Kidney (tissue), 14 donors: ENCODE results near the gene PDE4D. TPM values are rescaled to one million over a fixed set of nuclear protein-coding genes. Genes with fewer than 3 reads are reported as not detected.

Source experiments
- DNase-seq, 5 donors: peaks; one replicate each; pipeline ENCODE4 v3.0.0-alpha.2; 2013 to 2020
- FAIRE-seq: peaks from 2 replicates; lab custom pipeline; 2012; peaks lifted over from hg19 to GRCh38; lab: Jason Lieb, UNC
- H3K27ac ChIP-seq, 2 donors: one replicate each; pipeline ENCODE4 v1.7.0; 2013; ENCODE audit warnings: low read depth in 2 of 2, low read length in 2 of 2, inconsistent platforms in 1 of 2
- H3K27me3 ChIP-seq: one replicate; pipeline ENCODE4 v1.7.1; 2013; ENCODE audit warnings: low read length, inconsistent platforms; ENCODE audit not compliant: control insufficient read depth, insufficient read depth
- H3K36me3 ChIP-seq, 3 donors: one replicate each; pipeline versions ENCODE4 v1.7.0 to v1.7.1; 2013; ENCODE audit warnings: low read length in 3 of 3, control low read depth in 1 of 3, inconsistent platforms in 1 of 3; ENCODE audit not compliant: insufficient read depth in 3 of 3, control insufficient read depth in 2 of 3
- H3K4me1 ChIP-seq, 3 donors: one replicate each; pipeline versions ENCODE4 v1.7.0 to v1.7.1; 2013; ENCODE audit warnings: low read length in 3 of 3, inconsistent platforms in 1 of 3, low read depth in 1 of 3; ENCODE audit not compliant: control insufficient read depth in 2 of 3, insufficient read depth in 2 of 3
- H3K4me3 ChIP-seq, 3 donors: one replicate each; pipeline versions ENCODE4 v1.7.0 to v1.8.1; 2013; ENCODE audit warnings: low read length in 3 of 3, control low read depth in 1 of 3, inconsistent platforms in 1 of 3
- H3K9ac ChIP-seq, 3 donors: one replicate each; pipeline versions ENCODE4 v1.7.0 to v1.7.1; 2013; ENCODE audit warnings: low read length in 3 of 3, control low read depth in 1 of 3, inconsistent platforms in 1 of 3
- H3K9me3 ChIP-seq, 3 donors: one replicate each; pipeline versions ENCODE4 v1.7.0 to v1.7.1; 2013; ENCODE audit warnings: low read length in 3 of 3, control low read depth in 1 of 3, inconsistent platforms in 1 of 3; ENCODE audit not compliant: control insufficient read depth in 2 of 3, insufficient read depth in 1 of 3
- intact Hi-C: fragments of 100-400 bp; cut with DNase I; formaldehyde crosslinking; loops from one replicate; pipeline ENCODE4 v1.11.1; 2022
- polyA plus RNA-seq: library from polyadenylated mRNA; stranded (reverse); fragments of 350-450 nt; fragmentation: Illumina TruSeq; extraction: RNeasy Lipid Tissue Mini Kit (QIAGEN cat#74804); gene quantifications from one replicate; pipeline ENCODE4 v1.2.3, GENCODE V29; 2014; ENCODE audit warnings: low read depth, low replicate concordance; ENCODE audit not compliant: insufficient read depth
- total RNA-seq: library from RNA; stranded (reverse); fragmentation: NEBNext Ultra II Directional; extraction: Animal tissue kit (Norgen Biotek cat#: 25700); gene quantifications from one replicate; pipeline ENCODE4 v1.2.1, GENCODE V29; 2021
- TF ChIP-seq, protein P1 (sequence below): IDR thresholded peaks from 3 replicates; pipeline ENCODE4 v1.5.1; 2012; ENCODE audit warnings: mild to moderate bottlenecking, moderate library complexity, borderline replicate concordance; ENCODE audit not compliant: insufficient read depth; ENCODE audit errors: extremely low read depth
- donor health status: control.
- donor health status: control.
- donor health status: control.
- donor health status: control.
- donor health status: control.
- donor health status: DM: yes; HTN: yes; CAD: no.
- donor health status: Normal renal cell carcinoma (clear cell type).

Gene PDE4D
- total and polyA plus RNA-seq, 2 donors from 2014 or later: 9.2 to 78.9 TPM

DNA sequence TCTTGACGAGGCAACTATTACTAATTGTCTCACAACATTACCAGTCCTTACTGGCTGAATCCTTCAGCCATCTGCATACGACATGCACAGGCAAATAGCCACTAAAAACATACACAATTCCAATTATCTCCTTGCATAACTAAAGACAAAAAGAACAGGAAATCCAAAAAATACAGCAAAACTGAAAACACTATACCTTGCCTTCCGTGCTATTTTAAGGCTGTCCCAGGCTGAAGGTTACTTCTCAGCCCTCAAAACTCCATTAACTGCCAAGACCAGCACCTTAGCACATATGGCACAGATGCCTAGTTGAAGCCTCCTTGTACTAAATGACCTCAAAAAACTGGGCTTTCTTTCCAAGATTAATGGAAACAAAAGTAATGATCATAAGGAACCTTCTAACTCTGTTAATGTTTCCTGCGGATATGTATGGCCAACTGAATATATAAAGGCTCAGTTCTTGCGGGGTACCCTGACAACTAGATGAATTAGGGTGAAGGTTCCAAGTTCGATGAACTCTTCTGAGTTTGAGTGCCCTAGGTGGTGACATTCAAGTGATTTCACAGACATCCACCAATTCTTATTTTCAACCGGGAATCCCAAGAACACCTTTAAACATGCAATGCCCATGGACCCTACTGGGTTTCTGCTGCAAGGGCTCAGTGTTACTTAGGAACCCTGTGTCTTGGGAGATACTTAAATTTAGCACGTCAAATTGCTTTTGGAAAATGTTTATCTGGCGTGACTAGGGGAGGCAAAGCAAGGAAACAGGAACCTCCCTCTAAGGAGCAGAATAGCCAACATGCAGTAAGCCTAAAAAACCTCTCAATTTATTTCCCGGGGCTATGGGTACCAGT lies 855.4 kb downstream of the PDE4D start:
- Histone ChIP-seq H3K4me1 (no peaks in the 10 kb centered on the region), H3K27ac (peak overlapping the region in 1 of 2 donors; percentile 2), H3K4me3 (peak overlapping the region; percentile 5 to 50 (median 25)), H3K9me3 (no peaks in the 10 kb centered on the region), H3K27me3 (no peaks in the 10 kb centered on the region), H3K36me3 (no peaks in the 10 kb centered on the region), H3K9ac (no peak overlapping the region)
- DNase-seq (no peak), FAIRE-seq (no peak)
- intact Hi-C loops: no loop called here
- TF ChIP-seq, protein P1, sequence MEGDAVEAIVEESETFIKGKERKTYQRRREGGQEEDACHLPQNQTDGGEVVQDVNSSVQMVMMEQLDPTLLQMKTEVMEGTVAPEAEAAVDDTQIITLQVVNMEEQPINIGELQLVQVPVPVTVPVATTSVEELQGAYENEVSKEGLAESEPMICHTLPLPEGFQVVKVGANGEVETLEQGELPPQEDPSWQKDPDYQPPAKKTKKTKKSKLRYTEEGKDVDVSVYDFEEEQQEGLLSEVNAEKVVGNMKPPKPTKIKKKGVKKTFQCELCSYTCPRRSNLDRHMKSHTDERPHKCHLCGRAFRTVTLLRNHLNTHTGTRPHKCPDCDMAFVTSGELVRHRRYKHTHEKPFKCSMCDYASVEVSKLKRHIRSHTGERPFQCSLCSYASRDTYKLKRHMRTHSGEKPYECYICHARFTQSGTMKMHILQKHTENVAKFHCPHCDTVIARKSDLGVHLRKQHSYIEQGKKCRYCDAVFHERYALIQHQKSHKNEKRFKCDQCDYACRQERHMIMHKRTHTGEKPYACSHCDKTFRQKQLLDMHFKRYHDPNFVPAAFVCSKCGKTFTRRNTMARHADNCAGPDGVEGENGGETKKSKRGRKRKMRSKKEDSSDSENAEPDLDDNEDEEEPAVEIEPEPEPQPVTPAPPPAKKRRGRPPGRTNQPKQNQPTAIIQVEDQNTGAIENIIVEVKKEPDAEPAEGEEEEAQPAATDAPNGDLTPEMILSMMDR: no peak

DNA sequence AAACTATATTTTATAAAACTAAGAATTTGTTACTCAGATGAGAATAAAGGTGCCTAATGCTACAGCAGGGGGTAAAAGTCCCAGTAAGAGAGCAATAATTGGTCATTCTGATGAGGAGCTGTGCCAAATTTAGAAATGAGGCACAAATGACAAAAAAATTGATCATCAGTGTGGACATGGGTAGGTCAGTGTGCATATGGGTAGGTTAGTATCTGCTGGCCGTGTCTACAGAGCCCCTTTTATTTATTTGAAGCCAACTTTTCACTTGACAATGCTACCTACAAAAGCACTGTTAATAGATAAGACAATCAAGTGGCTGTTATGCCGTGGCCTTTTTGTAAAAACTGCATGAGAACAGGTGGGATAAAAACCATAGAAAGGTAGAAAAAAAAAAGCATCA lies 856.1 kb downstream of the PDE4D start:
- Histone ChIP-seq H3K9me3 (no peaks in the 10 kb centered on the region), H3K27ac (no peak overlapping the region), H3K27me3 (no peaks in the 10 kb centered on the region), H3K9ac (no peak overlapping the region), H3K4me1 (no peaks in the 10 kb centered on the region), H3K4me3 (no peak overlapping the region), H3K36me3 (no peaks in the 10 kb centered on the region)
- DNase-seq (no peak), FAIRE-seq (no peak)
- intact Hi-C loops: no loop called here
- TF ChIP-seq, protein P1: no peak

DNA sequence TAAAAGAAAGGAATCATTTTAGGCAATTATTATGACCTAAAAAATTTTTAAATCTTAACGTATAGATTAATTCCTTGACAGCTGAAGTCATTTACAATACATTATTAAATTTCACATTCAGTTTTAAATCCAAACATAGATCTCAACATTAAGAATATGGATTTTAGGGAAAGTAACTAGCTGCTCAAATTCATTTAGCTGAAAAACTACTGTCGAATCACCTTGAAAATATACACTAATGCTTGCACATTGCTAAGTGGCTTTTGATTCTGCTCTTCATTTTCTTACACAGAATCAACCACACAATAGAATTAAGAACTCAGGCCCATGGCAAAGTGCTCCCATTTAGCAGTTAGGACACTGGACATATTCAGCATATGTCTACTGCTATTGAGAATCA lies 856.5 kb downstream of the PDE4D start:
- no peak overlapping the region for H3K27ac ChIP-seq
- no peak overlapping the region for H3K9ac ChIP-seq
- no peak for DNase-seq
- no peaks in the 10 kb centered on the region for H3K9me3 ChIP-seq
- H3K4me1 ChIP-seq: no peaks in the 10 kb centered on the region
- TF ChIP-seq, protein P1: no peak
- FAIRE-seq: no peak
- H3K4me3 ChIP-seq: no peak overlapping the region
- no peaks in the 10 kb centered on the region for H3K27me3 ChIP-seq
- no peaks in the 10 kb centered on the region for H3K36me3 ChIP-seq
- intact Hi-C loops: no loop called here
